ENCODE data around the gene PRCP. TPM values are rescaled to one million over a fixed set of nuclear protein-coding genes. Genes with fewer than 3 reads are reported as not detected.

PRCP gene
- total RNA-seq, 3 donors from 2014 or later: 29.6 to 35.6 (median 30.8) TPM

- no peaks in the 10 kb centered on the region for H3K4me1 ChIP-seq (ENCODE audit: low read depth)
- intact Hi-C loops (cut with DNase I, micrococcal nuclease): no loop called here
- no peaks in the 10 kb centered on the region for H3K36me3 ChIP-seq (ENCODE audit: low read depth)
- DNase-seq: no peak
- H3K9me3 ChIP-seq: no peaks in the 10 kb centered on the region
- H3K4me3 ChIP-seq: no peak overlapping the region
- ATAC-seq: no peak
- TF ChIP-seq CTCF (IDR thresholded peaks at IDR 0.05): no peak
Observed at GRCh38 chr11:82823647-82824619, 76.3 kb downstream of the PRCP start.

- Histone ChIP-seq H3K36me3 (ENCODE audit: low read depth) (no peaks in the 10 kb centered on the region), H3K4me3 (no peak overlapping the region), H3K9me3 (no peaks in the 10 kb centered on the region), H3K4me1 (ENCODE audit: low read depth) (no peaks in the 10 kb centered on the region)
- ATAC-seq (no peak), DNase-seq (no peak)
- intact Hi-C loops (cut with DNase I, micrococcal nuclease): no loop called here
- no peak for TF ChIP-seq CTCF (IDR thresholded peaks at IDR 0.05)
Observed at GRCh38 chr11:82818409-82819043, 81.7 kb downstream of the PRCP start.

GRCh38 chr11:82815406-82815805 is 84.8 kb downstream of the PRCP start:
- no peaks in the 10 kb centered on the region for H3K4me1 ChIP-seq (ENCODE audit: low read depth)
- TF ChIP-seq CTCF (IDR thresholded peaks at IDR 0.05): no peak
- no peak overlapping the region for H3K4me3 ChIP-seq
- H3K9me3 ChIP-seq: no peaks in the 10 kb centered on the region
- ATAC-seq (no peak), DNase-seq (no peak)
- no peaks in the 10 kb centered on the region for H3K36me3 ChIP-seq (ENCODE audit: low read depth)
- intact Hi-C loops (cut with DNase I, micrococcal nuclease): no loop called here

GRCh38 chr11:82814379-82814778 is 85.9 kb downstream of the PRCP start:
- no peak for DNase-seq
- Histone ChIP-seq H3K4me1 (ENCODE audit: low read depth) (no peaks in the 10 kb centered on the region), H3K9me3 (no peaks in the 10 kb centered on the region), H3K36me3 (ENCODE audit: low read depth) (no peaks in the 10 kb centered on the region), H3K4me3 (no peak overlapping the region)
- no peak for ATAC-seq
- intact Hi-C loops (cut with DNase I, micrococcal nuclease): no loop called here
- no peak for TF ChIP-seq CTCF (IDR thresholded peaks at IDR 0.05)

GRCh38 chr11:82811369-82811768 is 88.9 kb downstream of the PRCP start:
- no peak for TF ChIP-seq CTCF (IDR thresholded peaks at IDR 0.05)
- H3K9me3 ChIP-seq: no peaks in the 10 kb centered on the region
- intact Hi-C loops (cut with DNase I, micrococcal nuclease): no loop called here
- H3K36me3 ChIP-seq (ENCODE audit: low read depth): no peaks in the 10 kb centered on the region
- DNase-seq (no peak), ATAC-seq (no peak)
- no peaks in the 10 kb centered on the region for H3K4me1 ChIP-seq (ENCODE audit: low read depth)
- H3K4me3 ChIP-seq: no peak overlapping the region
